T-cell (primary cell): ENCODE measurements around the gene DPP7. TPM values are rescaled to one million over a fixed set of nuclear protein-coding genes. Genes with fewer than 3 reads are reported as not detected.
"Not testable (repeated sequence)": the region's sequence is repeated elsewhere in the genome, so short reads cannot be mapped to it uniquely, and the experiment has no call there.

ENCODE experiments used
- ATAC-seq, 4 experiments: fragments of 200-7000 bp in 3 of 4; fragments of 150-1000 bp in 1 of 4; cut with Tn5 transposase; replicated peaks in 1 of 4; 1 replicate in 3 of 4; 2 replicates in 1 of 4; pipeline ENCODE4 v1.10.0; 2021; ENCODE audit warnings: moderate library complexity in 3 of 4, mild to moderate bottlenecking in 2 of 4, moderate number of reproducible peaks in 1 of 4
- CTCF ChIA-PET, 2 donors: fragments of 300-600 bp; sonication (Branson Sonifier 250); formaldehyde crosslinking; loops; one replicate each; lab custom pipeline; 2022; ENCODE audit warnings: antibody characterized with exemption in 2 of 2; lab: Charles Lee
- POLR2A ChIA-PET, 2 donors: fragments of 300-600 bp; sonication (Branson Sonifier 250); formaldehyde crosslinking; loops; one replicate each; lab custom pipeline; 2022; ENCODE audit warnings: antibody characterized with exemption in 2 of 2; lab: Charles Lee
- DNase-seq, 35 experiments: peaks; one replicate each; pipeline versions ENCODE4 v3.0.0 to v3.0.0-alpha.2; 2013 to 2023
- H3K27ac ChIP-seq: one replicate; pipeline ENCODE4 v1.5.1; 2013; ENCODE audit warnings: low read length
- H3K27me3 ChIP-seq, 2 experiments: replicated peaks in 1 of 2; 1 replicate in 1 of 2; 2 replicates in 1 of 2; pipeline versions ENCODE4 v1.6.1 to v1.7.0; 2013; ENCODE audit warnings: low read length in 1 of 2, mixed read lengths in 1 of 2; ENCODE audit not compliant: control insufficient read depth in 2 of 2, insufficient read depth in 2 of 2; ENCODE audit errors: extremely low read depth in 1 of 2
- H3K36me3 ChIP-seq, 2 donors: 1 replicate in 1 of 2; 2 replicates in 1 of 2; pipeline versions ENCODE4 v1.6.1 to v1.7.0; 2013; ENCODE audit warnings: low read length in 1 of 2; ENCODE audit not compliant: control insufficient read depth in 2 of 2, insufficient read depth in 1 of 2; ENCODE audit errors: extremely low read depth in 1 of 2
- H3K4me1 ChIP-seq, 2 experiments: 1 replicate in 1 of 2; 2 replicates in 1 of 2; pipeline versions ENCODE4 v1.6.1 to v1.7.0; 2013; ENCODE audit warnings: low read length in 2 of 2, mixed read lengths in 1 of 2; ENCODE audit not compliant: insufficient read depth in 2 of 2, control insufficient read depth in 1 of 2; ENCODE audit errors: extremely low read depth in 1 of 2
- H3K4me3 ChIP-seq, 2 donors: 1 replicate in 1 of 2; 2 replicates in 1 of 2; pipeline versions ENCODE4 v1.5.1 to v1.7.0; 2013; ENCODE audit warnings: mild to moderate bottlenecking in 2 of 2, low read length in 1 of 2, moderate library complexity in 1 of 2; ENCODE audit not compliant: control insufficient read depth in 1 of 2; ENCODE audit errors: extremely low read depth in 1 of 2
- H3K9me3 ChIP-seq: 2 replicates; pipeline ENCODE4 v1.7.0; 2013
- H3K27ac Mint-ChIP-seq, 2 donors: one replicate each; pipeline ENCODE4 v1.8.0; 2020 to 2021; ENCODE audit warnings: mild to moderate bottlenecking in 2 of 2, mixed read lengths in 2 of 2
- H3K27me3 Mint-ChIP-seq, 2 donors: one replicate each; pipeline ENCODE4 v1.8.0; 2021 to 2022; ENCODE audit warnings: mixed read lengths in 2 of 2
- H3K36me3 Mint-ChIP-seq: one replicate; pipeline ENCODE4 v1.8.0; 2021; ENCODE audit warnings: mixed read lengths
- H3K4me1 Mint-ChIP-seq, 3 donors: one replicate each; pipeline ENCODE4 v1.8.0; 2020 to 2022; ENCODE audit warnings: mixed read lengths in 3 of 3, mild to moderate bottlenecking in 1 of 3
- H3K4me3 Mint-ChIP-seq, 3 donors: one replicate each; pipeline ENCODE4 v1.8.0; 2020 to 2022; ENCODE audit warnings: mild to moderate bottlenecking in 3 of 3, mixed read lengths in 3 of 3, moderate library complexity in 3 of 3
- H3K9me3 Mint-ChIP-seq, 3 donors: one replicate each; pipeline ENCODE4 v1.8.0; 2020 to 2022; ENCODE audit warnings: mixed read lengths in 3 of 3
- WGBS: methylation state at CpG from one replicate; pipeline ENCODE4 v1.1.5; 2013; ENCODE audit warnings: missing lambda C conversion rate; ENCODE audit not compliant: insufficient coverage; 5-methylcytosine and 5-hydroxymethylcytosine counted together
- total RNA-seq, 35 experiments: library from RNA in 6 of 35; stranded (reverse) in 6 of 35; fragments of 120-200 nt in 1 of 35; gene quantifications; one replicate each; pipeline versions ENCODE4 v1.2.1 to v1.2.4 and lab custom pipeline; 2013 to 2026

Gene DPP7
- total RNA-seq, 5 donors from 2014 or later (not counting 1 experiment from before 2014, with no cell fraction given): 246 to 469 (median 425) TPM

- Mint-ChIP-seq H3K27me3 (peaks cover 37 to 75% of the 10 kb centered on the region in 2 donors), H3K4me1 (peaks cover 0 to 6% (median 4%) of the 10 kb centered on the region in 3 donors), H3K27ac (peak within 1 kb of the TSS in 1 of 2 donors; percentile 57), H3K36me3 (no peaks in the 10 kb centered on the region), H3K9me3 (no peaks in the 10 kb centered on the region), H3K4me3 (no peak within 1 kb of the TSS)
- H3K4me1 ChIP-seq: peaks cover 0 to 9% of the 10 kb centered on the region in 2 experiments
- DNase-seq: peak in 12 of 35 experiments; percentile 18 to 70 (median 39)
- ATAC-seq: peak; percentile 71 to 90 (median 74)
- peaks cover 13 to 89% of the 10 kb centered on the region in 2 experiments for H3K27me3 ChIP-seq
- WGBS: 10% methylated on average over 98 of the region's 104 CpGs
- H3K9me3 ChIP-seq: no peaks in the 10 kb centered on the region
- peak within 1 kb of the TSS in 1 of 2 donors; percentile 11 for H3K4me3 ChIP-seq
- ChIA-PET POLR2A (no interaction called here), CTCF (interaction anchor here in 1 of 2 donors (1.0 kb wide), 1 partner anchor 92 kb away, joined by 3 read pairs; no protein-coding TSS in a partner anchor)
- no peak within 1 kb of the TSS for H3K27ac ChIP-seq
- no peaks in the 10 kb centered on the region for H3K36me3 ChIP-seq
Observed at GRCh38 chr9:137138722-137139467, 24.4 kb upstream of the DPP7 start, which contains the start of gene GRIN1. Gene GRIN1, plus strand, starts transcription at chr9:137139154. Its CDS starts 333 bp downstream, at chr9:137139487.

GRCh38 chr9:137138058-137138721, 23.7 kb upstream of the DPP7 start:
- ATAC-seq (no peak), DNase-seq (no peak)
- H3K4me1 Mint-ChIP-seq: peaks cover 0 to 6% (median 4%) of the 10 kb centered on the region in 3 donors
- Histone ChIP-seq H3K27ac (no peak overlapping the region), H3K36me3 (no peaks in the 10 kb centered on the region), H3K9me3 (no peaks in the 10 kb centered on the region), H3K4me3 (peak overlapping the region in 1 of 2 donors; percentile 11), H3K27me3 (peaks cover 13 to 86% of the 10 kb centered on the region in 2 experiments), H3K4me1 (peaks cover 0 to 9% of the 10 kb centered on the region in 2 experiments)
- H3K36me3 Mint-ChIP-seq: no peaks in the 10 kb centered on the region
- WGBS: 19% methylated on average over 20 of the region's 25 CpGs
- ChIA-PET CTCF (interaction anchor here in 1 of 2 donors (1.0 kb wide), 1 partner anchor 92 kb away, joined by 3 read pairs; no protein-coding TSS in a partner anchor), POLR2A (no interaction called here)
- H3K4me3 Mint-ChIP-seq: no peak overlapping the region
- H3K27me3 Mint-ChIP-seq: peaks cover 37 to 70% of the 10 kb centered on the region in 2 donors
- no peaks in the 10 kb centered on the region for H3K9me3 Mint-ChIP-seq
- H3K27ac Mint-ChIP-seq: peak overlapping the region in 1 of 2 donors; percentile 57

- H3K27me3 ChIP-seq: peaks cover 13 to 81% of the 10 kb centered on the region in 2 experiments
Observed at GRCh38 chr9:137136881-137137607, 22.5 kb upstream of the DPP7 start.

GRCh38 chr9:137136261-137136880, 21.8 kb upstream of the DPP7 start:
- Mint-ChIP-seq H3K4me1 (peaks cover 0 to 4% (median 0%) of the 10 kb centered on the region in 3 donors), H3K9me3 (no peaks in the 10 kb centered on the region), H3K36me3 (no peaks in the 10 kb centered on the region), H3K27me3 (peaks cover 31 to 61% of the 10 kb centered on the region in 2 donors), H3K27ac (no peak overlapping the region), H3K4me3 (no peak overlapping the region)
- Histone ChIP-seq H3K36me3 (no peaks in the 10 kb centered on the region), H3K4me1 (peaks cover 0 to 9% of the 10 kb centered on the region in 2 experiments), H3K27ac (no peak overlapping the region), H3K27me3 (peaks cover 13 to 81% of the 10 kb centered on the region in 2 experiments), H3K4me3 (no peak overlapping the region), H3K9me3 (no peaks in the 10 kb centered on the region)
- POLR2A ChIA-PET: no interaction called here
- no peak for ATAC-seq
- WGBS: 45% methylated on average over 25 of the region's 27 CpGs
- CTCF ChIA-PET: no interaction called here
- no peak for DNase-seq

More at GRCh38 chr9:137136881-137137607, 22.5 kb upstream of the DPP7 start:
- Mint-ChIP-seq H3K27me3 (peaks cover 35 to 68% of the 10 kb centered on the region in 2 donors), H3K36me3 (no peaks in the 10 kb centered on the region), H3K4me3 (no peak overlapping the region), H3K4me1 (peaks cover 0 to 4% (median 0%) of the 10 kb centered on the region in 3 donors), H3K9me3 (no peaks in the 10 kb centered on the region), H3K27ac (no peak overlapping the region)
- ATAC-seq (no peak), DNase-seq (no peak)
- ChIA-PET CTCF (no interaction called here), POLR2A (no interaction called here)
- Histone ChIP-seq H3K4me1 (peaks cover 0 to 9% of the 10 kb centered on the region in 2 experiments), H3K9me3 (no peaks in the 10 kb centered on the region), H3K4me3 (no peak overlapping the region), H3K36me3 (no peaks in the 10 kb centered on the region), H3K27ac (no peak overlapping the region)
- 81% methylated on average over 6 of the region's 23 CpGs for WGBS

- not testable (repeated sequence) for H3K4me1 Mint-ChIP-seq, H3K9me3 Mint-ChIP-seq, H3K27ac Mint-ChIP-seq, H3K4me3 Mint-ChIP-seq, H3K36me3 ChIP-seq, H3K4me3 ChIP-seq, H3K27ac ChIP-seq, DNase-seq, H3K9me3 ChIP-seq, ATAC-seq, H3K36me3 Mint-ChIP-seq
- Histone ChIP-seq H3K27me3 (peaks cover 6 to 80% of the 10 kb centered on the region in 2 experiments), H3K4me1 (peaks cover 0 to 15% of the 10 kb centered on the region in 2 experiments)
- 71% methylated on average over 3 of the region's 9 CpGs for WGBS
- ChIA-PET POLR2A (interaction anchor here in 1 of 2 donors (0.6 kb wide), 1 partner anchor 37 kb away, joined by 3 read pairs; the partner anchor contains the start of gene TMEM210), CTCF (interaction anchor here in 1 of 2 donors (0.7 kb wide), 2 partner anchors 8 to 35 kb away, joined by 5 to 6 read pairs; no protein-coding TSS in a partner anchor)
- H3K27me3 Mint-ChIP-seq: peaks cover 26 to 51% of the 10 kb centered on the region in 2 donors
Observed at GRCh38 chr9:137135154-137135553, 20.6 kb upstream of the DPP7 start.
